Measurements from ENCODE around the gene OR1N1. TPM values are rescaled to one million over a fixed set of nuclear protein-coding genes. Genes with fewer than 3 reads are reported as not detected.

OR1N1 gene
- total RNA-seq, 4 donors from 2014 or later = not detected

DNA sequence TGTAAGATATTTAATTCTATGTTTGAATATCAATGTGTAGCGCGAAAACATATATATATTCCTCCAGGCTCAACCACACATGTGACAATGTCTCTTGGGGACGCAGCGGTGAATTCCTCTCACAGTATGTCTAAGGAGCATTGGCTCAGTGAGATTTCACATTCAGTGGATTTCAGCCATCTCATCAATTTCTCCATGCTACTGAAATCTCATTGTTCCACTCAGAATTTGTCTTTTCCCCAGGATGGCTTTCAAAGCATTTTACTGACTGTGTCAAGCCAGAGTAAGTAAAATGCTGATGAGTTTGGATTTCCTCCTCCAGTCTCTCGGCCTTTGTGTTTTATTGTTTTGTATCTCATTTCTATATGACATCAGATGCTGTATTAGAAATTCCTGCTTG lies 48.0 kb downstream of the OR1N1 start:
- no peak for TF ChIP-seq POLR2A (IDR thresholded peaks at IDR 0.05)
- TF ChIP-seq, protein P1, sequence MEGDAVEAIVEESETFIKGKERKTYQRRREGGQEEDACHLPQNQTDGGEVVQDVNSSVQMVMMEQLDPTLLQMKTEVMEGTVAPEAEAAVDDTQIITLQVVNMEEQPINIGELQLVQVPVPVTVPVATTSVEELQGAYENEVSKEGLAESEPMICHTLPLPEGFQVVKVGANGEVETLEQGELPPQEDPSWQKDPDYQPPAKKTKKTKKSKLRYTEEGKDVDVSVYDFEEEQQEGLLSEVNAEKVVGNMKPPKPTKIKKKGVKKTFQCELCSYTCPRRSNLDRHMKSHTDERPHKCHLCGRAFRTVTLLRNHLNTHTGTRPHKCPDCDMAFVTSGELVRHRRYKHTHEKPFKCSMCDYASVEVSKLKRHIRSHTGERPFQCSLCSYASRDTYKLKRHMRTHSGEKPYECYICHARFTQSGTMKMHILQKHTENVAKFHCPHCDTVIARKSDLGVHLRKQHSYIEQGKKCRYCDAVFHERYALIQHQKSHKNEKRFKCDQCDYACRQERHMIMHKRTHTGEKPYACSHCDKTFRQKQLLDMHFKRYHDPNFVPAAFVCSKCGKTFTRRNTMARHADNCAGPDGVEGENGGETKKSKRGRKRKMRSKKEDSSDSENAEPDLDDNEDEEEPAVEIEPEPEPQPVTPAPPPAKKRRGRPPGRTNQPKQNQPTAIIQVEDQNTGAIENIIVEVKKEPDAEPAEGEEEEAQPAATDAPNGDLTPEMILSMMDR (IDR thresholded peaks at IDR 0.05) = no peak
- no peak for DNase-seq (ENCODE audit: low spot score in 2 of 2)
- 88 to 89% methylated on average over 5 of the region's 5 CpGs for WGBS, 2 donors
- intact Hi-C loops (cut with DNase I; ENCODE audit: low total_unique reads) = no loop called here
- H3K4me3 ChIP-seq (ENCODE audit: low read depth, poor library complexity, severe bottlenecking) = no peak overlapping the region

DNA sequence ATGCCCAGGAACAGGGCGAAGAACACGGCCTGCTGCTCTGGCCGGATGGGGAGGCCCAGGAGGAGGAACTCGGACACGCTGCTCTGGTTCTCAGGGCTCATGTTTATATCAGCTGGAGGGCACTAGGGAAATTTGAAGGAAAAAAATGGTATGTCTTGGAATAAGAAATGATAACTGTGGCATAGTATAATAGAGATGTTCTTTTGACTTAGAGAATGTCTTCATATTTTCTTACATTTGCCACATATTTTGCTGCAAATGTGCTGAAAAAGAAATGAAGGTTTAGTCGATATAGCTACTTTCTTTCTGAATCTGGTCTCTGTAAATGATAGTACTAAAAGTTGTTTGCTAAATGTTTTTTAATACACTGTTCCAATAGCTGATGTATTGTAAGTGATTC lies 49.3 kb downstream of the OR1N1 start, which contains the start of gene OR1J1:
Gene OR1J1 (minus strand): TSS at position 101 of the 400 bp plus-strand sequence. CDS start 0 bp downstream, at position 101.
- intact Hi-C loops (cut with DNase I; ENCODE audit: low total_unique reads) = no loop called here
- WGBS, 2 donors = 80 to 85% methylated on average over 6 of the region's 6 CpGs
- no peak for TF ChIP-seq POLR2A (IDR thresholded peaks at IDR 0.05)
- TF ChIP-seq, protein P1 (IDR thresholded peaks at IDR 0.05) = no peak
- H3K4me3 ChIP-seq (ENCODE audit: low read depth, poor library complexity, severe bottlenecking) = no peak within 1 kb of the TSS
- no peak for DNase-seq (ENCODE audit: low spot score in 2 of 2)

DNA sequence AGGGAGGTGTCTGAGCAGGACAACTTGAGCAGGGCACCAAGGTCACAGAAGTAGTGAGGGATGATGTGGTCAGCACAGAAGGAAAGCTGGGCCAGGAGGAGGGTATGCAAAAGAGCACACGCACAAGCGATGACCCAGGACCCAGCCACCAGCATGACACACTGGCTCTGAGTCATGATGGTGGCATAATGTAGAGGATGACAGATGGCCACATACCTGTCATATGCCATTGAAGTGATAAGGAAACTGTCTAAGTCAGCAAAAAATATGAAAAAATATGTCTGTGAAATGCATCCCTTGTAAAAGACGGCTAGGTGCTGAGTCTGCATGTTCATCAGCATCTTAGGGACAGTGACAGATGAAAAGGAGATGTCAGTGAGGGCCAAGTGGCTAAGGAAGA lies 49.7 kb downstream of the OR1N1 start:
- TF ChIP-seq, protein P1 (IDR thresholded peaks at IDR 0.05) = no peak
- TF ChIP-seq POLR2A (IDR thresholded peaks at IDR 0.05) = no peak
- H3K4me3 ChIP-seq (ENCODE audit: low read depth, poor library complexity, severe bottlenecking) = no peak overlapping the region
- intact Hi-C loops (cut with DNase I; ENCODE audit: low total_unique reads) = no loop called here
- WGBS, 2 donors = 89 to 91% methylated on average over 3 of the region's 3 CpGs
- no peak for DNase-seq (ENCODE audit: low spot score in 2 of 2)

Other genes with a start within 250 kb of the OR1N1 start
- gene PTGS1, start 156.3 kb downstream of the OR1N1 start, total RNA-seq = 100 to 1,000 TPM in 1 of 4 donors, 10 to 100 TPM in 3; 62.9 to 110 (median 84.8) TPM
- not detected for gene OR1J1, start 49.4 kb downstream of the OR1N1 start, total RNA-seq
- gene OR1J2, start 16.5 kb downstream of the OR1N1 start, total RNA-seq = not detected
- under 1 TPM in 1 of 4 donors, not detected in 3; 0.29 TPM for gene OR1J4, start 8.2 kb downstream of the OR1N1 start, total RNA-seq
- not detected for gene OR1N2, start 25.8 kb upstream of the OR1N1 start, total RNA-seq
- gene OR1L8, start 56.1 kb upstream of the OR1N1 start, total RNA-seq = not detected
- not detected for gene OR1Q1, start 87.4 kb upstream of the OR1N1 start, total RNA-seq
- not detected for gene OR1B1, start 130.3 kb upstream of the OR1N1 start, total RNA-seq
- not detected for gene OR1L1, start 134.4 kb upstream of the OR1N1 start, total RNA-seq
- gene OR1L3, start 147.8 kb upstream of the OR1N1 start, total RNA-seq = not detected
- not detected for gene OR1L4, start 196.7 kb upstream of the OR1N1 start, total RNA-seq
- not detected for gene OR1L6, start 215.0 kb upstream of the OR1N1 start, total RNA-seq